NCI-H748 (cell line): ENCODE results near the gene ZNF93.
"Not testable (repeated sequence)": the region's sequence is repeated elsewhere in the genome, so short reads cannot be mapped to it uniquely, and the experiment has no call there.

ENCODE experiments used
- DNase-seq: peaks from one replicate; lab custom pipeline; 2025; ENCODE audit not compliant: unreplicated experiment; lab: John Stamatoyannopoulos, UW

ZNF93 gene

GRCh38 chr19:19900729-19901444 lies at the start of gene ZNF93:
ZNF93 (plus strand) TSS chr19:19900946; CDS start chr19:19901089, 143 bp downstream.
- DNase-seq = peak; percentile 98

GRCh38 chr19:19851740-19852139 lies 49.0 kb upstream of the ZNF93 start:
- not testable (repeated sequence) for DNase-seq

GRCh38 chr19:19858751-19859150 lies 42.0 kb upstream of the ZNF93 start:
- DNase-seq = no peak

DNA sequence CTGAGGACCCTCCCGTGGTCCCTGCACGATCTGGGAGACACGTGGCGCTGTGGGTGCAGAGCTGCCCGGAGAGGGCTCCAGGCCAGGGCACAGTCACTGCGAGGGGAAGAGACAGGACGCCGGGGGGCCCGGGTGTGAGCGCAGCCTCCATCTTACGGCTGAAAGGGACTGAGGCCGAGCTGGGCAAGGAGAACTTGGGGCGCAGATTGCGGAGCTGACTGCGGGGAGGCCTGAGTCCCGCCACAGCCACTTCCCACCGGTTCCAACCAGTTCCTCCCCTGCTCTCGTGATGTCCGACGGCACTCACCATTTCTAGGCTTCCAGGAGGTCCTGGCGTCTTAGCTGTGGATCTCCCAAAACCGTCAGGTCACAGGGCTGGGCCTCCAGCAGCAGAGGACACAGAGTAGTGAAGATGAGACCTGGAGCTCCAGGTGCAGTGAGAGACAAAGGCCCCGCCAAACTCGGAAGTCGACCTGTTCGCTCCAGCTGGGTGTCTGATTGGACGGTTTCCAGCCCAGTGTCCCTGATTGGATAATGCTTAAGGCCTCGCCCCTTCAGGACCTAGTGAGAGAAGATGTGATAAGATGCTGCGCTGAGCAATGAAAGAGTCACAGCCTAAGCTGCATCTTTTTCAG lies 39.9 kb upstream of the ZNF93 start:
- no peak for DNase-seq

- DNase-seq = peak; percentile 98
Measured at GRCh38 chr19:19865750-19866610, 34.8 kb upstream of the ZNF93 start, which contains the start of gene ZNF253. ZNF253 (plus strand) TSS chr19:19865882; CDS start chr19:19865997, 115 bp downstream.

DNA sequence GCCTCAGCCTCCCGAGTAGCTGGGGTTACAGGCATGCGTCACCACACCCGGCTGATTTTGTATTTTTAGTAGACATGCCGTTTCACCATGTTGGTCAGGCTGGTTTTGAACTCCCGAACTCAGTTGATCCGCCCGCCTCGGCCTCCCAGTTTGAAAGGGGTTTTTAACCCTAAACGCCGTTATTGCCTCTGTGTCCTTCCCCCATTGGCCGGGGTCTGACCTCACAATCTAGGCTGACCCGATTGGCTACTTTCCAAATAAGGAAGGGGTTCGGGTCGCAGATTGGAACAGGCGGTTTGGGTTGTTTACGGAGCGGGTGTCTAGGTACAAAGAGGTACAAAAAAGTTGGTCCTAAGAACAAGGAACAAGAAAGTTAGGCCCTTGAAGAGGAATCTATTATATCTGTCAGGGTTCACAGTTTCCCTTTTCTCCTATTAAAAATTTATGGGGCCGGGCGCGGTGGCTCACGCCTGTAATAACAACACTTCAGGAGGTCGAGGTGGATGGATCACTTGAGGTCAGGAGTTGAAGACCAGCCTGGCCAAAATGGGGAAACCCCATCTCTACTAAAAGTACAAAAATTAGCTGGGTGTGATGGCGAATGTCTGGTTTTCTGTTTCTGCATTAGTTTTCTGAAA lies 34.0 kb upstream of the ZNF93 start:
- DNase-seq = peak; percentile 35

- DNase-seq = not testable (repeated sequence)
Measured at GRCh38 chr19:19870086-19870485, 30.7 kb upstream of the ZNF93 start.

DNA sequence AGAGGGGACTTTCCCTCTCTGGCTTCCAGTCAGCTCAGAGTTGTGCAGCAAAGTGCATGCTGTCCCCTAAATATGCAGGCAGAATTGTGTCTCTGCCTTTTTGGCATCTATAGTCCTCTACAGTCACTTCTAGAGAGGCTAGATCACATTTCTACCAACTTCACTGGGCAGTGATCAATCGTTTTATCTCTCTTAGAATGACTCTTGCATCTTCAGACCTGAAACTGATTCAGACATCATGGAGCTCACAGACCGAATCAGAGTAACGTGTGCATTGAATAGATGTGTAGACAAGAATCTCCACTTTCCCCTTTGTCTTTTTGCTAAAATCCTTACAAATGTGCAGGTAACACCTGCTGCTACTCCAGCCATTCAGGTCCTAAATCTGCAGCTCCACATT lies 28.8 kb upstream of the ZNF93 start:
- DNase-seq = no peak

DNA sequence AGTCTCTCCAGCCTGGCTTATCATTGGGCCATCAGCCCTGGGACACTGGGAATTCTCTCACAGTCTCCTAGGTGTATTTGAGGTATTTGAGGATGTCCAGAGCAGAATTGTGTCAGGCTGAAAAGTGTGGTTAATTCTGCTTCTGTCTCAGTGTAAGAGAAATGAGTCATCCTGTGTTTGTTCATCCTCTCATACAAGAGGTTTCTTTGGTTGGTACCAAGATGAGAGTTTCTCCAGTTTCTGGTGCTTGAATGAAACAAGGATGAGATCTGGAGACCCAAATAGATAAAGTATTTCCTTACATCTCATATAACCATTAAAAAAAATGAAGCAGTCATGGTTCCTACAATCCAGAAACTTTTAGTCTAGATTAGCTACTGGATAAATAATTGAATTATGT lies 27.4 kb upstream of the ZNF93 start:
- no peak for DNase-seq

- no peak for DNase-seq
Measured at GRCh38 chr19:19877724-19878123, 23.0 kb upstream of the ZNF93 start.

GRCh38 chr19:19884583-19884982 lies 16.2 kb upstream of the ZNF93 start:
- DNase-seq = no peak

DNA sequence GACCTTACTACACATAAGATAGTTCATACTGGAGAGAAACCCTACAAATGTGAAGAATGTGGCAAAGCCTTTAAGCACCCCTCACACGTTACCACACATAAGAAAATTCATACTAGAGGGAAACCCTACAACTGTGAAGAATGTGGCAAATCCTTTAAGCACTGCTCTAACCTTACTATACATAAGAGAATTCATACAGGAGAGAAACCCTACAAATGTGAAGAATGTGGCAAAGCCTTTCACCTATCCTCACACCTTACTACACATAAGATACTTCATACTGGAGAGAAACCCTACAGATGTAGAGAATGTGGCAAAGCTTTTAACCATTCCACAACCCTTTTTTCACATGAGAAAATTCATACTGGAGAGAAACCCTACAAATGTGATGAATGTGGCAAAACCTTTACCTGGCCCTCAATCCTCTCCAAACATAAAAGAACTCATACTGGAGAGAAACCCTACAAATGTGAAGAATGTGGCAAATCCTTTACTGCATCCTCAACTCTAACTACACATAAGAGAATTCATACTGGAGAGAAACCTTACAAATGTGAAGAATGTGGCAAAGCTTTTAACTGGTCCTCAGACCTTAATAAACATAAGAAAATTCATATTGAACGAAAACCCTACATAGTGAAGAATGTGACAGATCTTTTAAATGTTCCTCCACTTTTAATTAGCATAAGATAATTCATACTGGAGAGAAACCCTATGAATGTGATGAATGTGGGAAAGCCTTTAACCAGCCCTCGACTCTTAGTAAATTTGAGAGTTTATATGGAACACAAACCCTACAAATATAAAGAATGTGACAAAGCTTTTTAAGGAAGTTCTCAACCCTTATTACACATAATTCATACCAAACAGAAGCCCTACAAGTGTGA lies 8.4 kb upstream of the ZNF93 start:
- DNase-seq = peak; percentile 3

DNA sequence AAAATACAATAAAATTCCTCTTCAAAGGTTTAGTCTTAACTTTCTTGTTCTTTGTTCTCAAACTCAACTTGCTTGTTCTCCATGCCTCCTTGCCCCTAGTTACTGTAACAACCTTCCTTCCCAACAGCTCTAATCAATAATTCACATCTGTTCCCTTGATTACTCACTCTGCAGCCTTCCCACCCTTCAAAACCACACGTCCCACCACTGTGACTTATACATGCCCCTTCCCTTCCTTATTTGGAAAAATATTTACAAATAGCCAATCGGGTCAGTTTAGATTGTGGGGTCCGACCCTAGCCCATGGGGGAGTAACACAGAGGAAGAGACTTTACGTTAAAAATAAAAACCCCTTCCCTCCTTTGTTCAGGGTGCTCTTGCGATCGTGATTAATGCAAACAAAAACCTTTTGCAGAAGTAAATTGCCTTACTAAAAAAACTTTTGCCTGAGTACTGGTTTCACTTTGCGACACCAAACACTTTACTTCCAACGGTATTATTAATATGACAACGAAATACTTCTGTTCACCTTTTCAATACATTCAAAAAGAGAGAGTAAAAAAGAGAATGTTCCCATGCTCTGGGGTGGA lies 512 bp upstream of the ZNF93 start:
- DNase-seq = peak; percentile 50

DNA sequence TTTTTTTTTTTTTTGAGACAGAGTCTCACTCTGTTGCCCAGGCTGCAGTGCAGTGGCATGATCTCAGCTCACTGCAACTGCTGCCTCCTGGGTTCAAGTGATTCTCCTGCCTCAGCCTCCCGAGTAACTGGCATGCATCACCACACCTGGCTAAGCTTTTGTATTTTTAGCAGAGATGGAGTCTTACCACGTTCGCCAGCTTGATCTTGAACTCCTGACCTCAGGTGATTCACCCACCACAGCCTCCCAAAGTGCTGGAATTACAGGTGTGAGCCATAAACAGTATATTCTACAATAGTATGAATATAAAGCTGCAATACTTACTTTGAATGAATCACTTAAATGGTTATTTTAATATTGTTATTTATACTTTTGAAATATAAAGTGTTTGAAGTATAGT lies 6.8 kb downstream of the ZNF93 start:
- DNase-seq = not testable (repeated sequence)

DNA sequence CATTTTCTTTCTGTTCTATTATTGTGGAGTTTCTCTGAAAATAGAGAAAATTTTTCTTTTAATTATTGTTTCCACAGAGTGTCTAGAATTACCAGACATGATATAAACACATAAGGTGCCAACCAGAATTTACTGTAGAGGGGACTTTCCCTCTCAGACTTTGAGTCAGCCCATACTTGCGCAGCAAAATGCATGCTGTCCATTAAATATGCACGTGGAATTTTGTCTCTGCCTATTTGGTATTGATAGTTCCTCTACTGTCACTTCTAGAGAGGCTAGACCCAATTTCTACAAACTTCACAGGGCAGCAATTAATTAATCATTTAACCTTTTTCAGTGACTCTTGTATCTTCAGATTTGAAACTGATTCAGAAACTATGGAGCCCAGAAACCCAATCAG lies 8.9 kb downstream of the ZNF93 start:
- no peak for DNase-seq

DNA sequence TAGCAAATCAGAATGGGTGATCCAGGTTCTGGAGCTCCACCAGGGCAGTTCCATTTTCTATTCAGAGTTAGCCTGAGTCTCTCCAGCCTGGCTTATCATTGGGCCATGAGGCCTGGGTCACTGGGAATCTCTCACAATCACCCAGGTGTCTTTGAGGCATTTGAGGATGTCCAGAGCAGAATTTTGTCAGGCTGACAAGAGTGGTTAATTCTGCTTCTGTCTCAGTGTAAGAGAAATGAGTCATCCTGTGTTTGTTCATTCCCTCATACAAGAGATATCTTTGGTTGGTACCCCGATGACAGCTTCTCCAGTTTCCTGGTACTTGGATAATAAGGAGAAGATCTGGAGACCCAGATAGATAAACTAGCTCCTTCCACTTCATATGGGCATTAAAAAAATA lies 10.4 kb downstream of the ZNF93 start:
- no peak for DNase-seq

- no peak for DNase-seq
Measured at GRCh38 chr19:19914596-19914995, 13.8 kb downstream of the ZNF93 start.

DNA sequence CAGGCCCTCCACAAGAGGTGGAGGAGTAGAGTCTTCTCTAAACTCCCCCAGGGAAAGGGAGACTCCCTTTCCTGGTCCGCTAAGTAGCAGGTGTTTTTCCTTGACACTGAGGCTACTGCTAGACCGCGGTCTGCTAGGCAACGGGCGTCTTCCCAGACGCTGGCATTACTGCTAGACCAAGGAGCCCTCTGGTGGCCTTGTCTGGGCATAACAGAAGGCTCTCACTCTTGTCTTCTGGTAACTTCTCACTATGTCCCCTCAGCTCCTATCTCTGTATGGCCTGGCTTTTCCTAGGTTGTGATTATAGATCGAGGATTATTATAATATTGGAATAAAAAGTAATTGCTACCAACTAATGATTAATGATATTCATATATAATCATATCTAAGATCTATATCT lies 29.7 kb downstream of the ZNF93 start:
- DNase-seq = peak; percentile 29

GRCh38 chr19:19933432-19934314 lies 32.9 kb downstream of the ZNF93 start:
- not testable (repeated sequence) for DNase-seq
